Activated CD8-positive, alpha-beta memory T cell treated with anti-CD3 and anti-CD28 coated beads for 1 hour (primary cell): ENCODE measurements around the gene TMEM106C.

Experiments
- DNase-seq, 2 donors: peaks; one replicate each; pipeline ENCODE4 v3.0.0-alpha.2; 2020; ENCODE audit warnings: low read depth in 1 of 2; ENCODE audit errors: extremely low read depth in 1 of 2

Gene TMEM106C

DNA sequence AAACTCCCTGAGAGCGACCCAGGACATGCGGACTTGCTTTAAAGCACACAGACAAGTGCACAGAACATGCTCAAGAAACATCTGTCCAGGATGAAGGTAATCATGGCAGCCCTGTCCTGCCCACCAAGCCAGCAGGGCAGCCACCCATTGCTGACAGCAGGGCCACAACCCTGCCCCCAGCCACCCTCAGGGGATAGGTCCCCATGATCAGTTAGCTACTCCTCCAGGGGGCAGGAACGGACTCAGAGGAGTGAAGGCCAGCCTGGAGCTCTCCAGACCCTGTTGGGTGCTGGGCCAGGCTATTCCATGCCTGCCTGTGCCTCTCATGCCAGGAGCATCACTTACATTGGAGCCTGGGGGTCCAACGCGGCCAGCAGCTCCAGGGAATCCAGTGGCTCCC lies 15.8 kb downstream of the TMEM106C start:
- no peak for DNase-seq

DNA sequence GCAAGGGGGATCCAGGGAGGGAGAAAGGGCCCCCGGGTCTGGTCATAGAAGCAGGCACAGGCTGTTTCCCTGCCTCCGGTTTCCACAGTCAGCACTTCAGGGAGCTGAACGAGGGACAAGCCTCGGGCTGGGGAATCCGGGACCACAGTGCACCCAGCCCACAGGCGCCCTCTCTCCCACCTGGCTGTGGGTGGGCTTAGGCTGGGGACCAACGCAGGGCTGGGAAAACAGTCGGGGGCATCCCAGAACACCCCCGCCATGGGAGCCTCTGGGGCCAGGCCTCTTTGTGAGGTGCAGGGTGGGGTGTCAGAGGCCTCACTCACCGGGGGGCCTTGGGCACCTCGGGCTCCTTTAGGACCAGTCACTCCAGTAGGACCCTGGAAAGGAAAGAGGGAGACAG lies 16.3 kb downstream of the TMEM106C start:
- no peak for DNase-seq

DNA sequence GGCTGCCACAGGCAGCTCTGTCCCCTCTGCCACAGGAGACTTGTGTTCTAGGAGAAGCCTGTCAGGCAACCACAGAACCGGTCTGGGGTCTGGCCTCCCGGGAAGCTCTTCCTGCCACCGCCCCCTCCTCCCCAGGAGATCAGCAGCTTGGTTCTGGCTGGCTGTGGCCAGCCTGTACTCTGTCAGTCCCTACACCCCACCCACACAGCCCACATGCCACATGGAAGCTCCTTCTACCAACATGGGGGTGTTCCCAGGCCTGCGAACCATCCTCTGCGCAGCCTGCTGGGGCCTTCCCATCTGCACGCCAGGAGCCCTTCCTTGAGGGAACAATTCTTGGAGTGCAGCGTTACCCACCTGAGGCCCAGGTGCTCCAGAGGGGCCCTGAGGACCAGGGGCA lies 16.8 kb downstream of the TMEM106C start:
- DNase-seq, result no peak

DNA sequence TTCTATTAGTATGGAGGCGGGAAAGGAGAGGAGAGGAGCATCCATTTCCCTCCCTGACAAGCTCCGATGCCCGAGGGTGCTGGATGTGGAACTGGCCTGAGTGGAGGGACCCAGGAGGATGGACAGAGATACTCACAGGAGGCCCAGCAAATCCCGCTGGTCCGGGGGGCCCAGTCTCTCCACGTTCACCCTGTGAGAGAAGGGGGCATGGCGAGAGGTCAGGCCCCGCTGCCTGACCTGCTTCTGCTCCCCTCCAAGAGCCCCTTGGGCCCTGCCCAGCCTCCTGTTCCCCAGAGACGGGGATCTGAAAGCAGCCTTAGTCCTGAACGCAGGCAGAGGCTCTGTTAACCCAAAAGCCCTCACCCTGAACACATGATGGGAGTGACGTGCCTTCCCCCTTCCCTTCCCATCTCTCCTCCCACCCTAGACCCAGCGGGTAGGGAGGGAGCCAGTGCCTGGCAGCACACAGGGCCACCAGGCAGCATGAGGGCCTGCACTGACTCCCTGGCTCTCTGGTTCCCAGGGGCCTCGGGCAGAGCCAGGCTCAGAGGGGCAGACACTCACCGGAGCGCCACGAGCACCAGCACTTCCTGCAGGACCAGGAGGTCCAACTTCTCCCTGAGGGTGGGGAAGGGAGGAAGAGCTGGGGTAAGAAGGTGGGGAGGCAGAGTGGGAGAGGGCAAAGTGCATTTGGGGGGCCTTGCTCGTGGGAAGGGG lies 17.5 kb downstream of the TMEM106C start:
- DNase-seq, result no peak

DNA sequence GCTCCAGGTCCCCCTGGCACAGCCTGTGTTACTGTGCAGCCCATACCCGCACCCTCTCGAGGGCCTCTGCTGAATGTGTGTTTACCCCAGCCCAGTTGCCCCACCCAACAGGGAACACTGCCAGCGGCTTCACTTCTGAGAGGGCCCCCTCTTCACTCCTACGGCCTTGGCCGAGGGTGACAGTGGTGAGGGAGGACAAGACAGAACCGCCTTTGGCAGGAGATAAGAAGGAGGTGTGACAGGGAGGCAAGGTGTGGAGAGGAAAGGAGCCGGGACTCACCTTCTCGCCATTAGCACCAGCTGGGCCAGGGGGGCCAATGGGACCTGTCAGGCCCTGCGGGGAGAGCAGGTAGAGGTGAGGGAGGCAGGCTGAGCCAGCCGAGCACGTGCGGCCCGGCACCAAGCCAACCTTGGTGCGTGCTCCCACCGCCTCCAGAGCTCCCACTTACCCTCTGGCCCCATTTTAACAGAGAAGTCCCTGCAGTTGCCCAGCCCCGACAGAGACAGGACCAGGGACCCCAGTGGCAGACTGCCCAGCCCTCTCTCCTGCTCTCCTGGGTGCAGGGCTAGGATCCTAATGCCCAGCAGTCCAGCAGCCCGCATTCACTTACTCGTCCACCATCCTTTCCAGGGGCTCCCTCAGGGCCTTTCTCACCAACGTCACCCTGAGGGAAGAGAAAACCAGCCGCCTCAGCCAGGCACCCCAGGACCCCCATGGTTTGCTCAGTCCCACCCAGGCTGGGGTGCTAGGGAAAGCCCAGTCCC lies 18.3 kb downstream of the TMEM106C start:
- DNase-seq, result no peak

DNA sequence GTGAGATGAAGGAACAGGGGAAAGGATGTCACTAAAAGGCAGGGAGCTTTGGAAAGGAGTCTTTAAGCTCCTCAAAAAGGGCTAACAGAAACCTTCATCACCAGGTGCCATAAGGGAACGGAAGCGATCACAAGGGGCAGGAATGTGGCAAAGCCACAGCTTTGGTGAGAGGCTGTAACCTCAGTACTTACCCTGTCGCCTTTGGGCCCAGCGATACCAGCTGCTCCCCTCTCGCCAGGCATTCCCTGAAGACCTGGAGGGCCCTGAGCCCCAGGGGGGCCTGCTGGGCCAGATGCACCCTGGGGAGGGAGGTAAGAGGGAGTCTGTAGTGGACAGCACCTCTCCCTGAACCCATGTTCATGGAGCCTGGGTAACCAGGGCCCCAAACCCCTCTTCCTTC lies 18.9 kb downstream of the TMEM106C start:
- no peak for DNase-seq

DNA sequence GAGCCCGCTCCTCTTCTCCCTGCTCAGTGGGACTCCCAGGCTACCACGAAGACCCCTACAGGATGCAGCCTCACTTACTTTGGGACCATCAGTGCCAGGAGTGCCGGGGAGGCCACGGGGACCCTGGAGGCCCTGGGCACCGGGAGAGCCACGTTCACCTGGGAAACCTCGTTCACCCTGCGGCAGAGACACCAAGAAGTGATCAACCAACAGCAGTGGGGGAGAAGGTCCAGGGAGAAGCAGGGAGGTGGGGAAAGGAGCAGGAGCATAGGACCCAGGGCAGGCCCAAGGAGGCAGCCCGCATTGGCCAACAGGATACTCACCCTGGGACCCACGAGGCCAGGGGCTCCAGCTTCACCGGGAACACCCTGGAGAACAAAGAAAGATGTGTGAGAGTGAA lies 19.4 kb downstream of the TMEM106C start:
- no peak for DNase-seq

DNA sequence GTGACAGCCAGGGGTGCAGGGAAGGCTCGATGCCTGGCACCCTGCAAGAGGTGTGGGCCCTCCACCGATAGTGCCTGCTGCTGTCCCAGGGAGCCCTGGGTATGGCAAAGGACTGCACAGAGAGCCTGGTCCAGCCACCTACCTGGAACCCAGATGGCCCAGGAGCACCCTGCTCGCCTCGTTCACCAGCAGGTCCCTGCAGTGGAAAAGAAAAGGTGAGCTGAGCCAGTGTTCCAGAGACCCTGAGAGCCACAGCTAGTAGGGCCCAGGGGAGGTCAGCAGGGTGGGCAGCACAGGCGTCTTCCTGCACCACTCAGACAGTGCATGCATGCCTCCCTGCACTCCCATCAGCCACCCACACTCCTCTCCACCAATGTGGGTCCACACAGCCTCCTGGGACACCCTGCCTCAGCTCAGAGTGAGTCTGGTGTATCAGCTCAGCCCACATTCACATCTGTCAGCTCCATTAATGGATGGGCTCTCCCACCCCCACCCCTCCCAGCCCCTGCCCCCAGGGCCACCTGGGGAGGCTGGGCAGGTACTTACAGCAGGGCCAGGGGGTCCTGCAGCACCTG lies 20.2 kb downstream of the TMEM106C start:
- no peak for DNase-seq

DNA sequence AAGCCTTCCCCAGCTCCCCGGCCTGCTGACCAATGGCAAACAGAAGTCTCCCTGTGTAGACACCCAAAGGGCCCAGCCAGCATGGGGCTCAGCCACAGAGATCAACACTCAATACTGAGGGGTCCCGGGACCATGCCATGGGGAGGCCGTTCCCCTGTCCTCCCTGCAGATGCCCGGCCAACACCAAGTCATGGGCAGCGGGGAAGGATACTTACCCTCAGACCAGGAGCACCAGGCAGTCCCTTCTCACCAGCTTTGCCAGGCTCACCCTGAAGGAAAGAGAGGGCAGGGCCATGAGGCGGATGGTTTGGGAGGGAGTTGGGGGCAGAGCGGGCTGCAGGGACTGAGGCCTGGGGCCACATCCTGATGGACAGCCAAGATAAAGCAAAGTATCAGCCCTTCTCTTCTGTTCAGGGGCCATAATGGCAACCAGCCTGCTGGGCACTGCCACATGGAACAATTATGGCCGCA lies 21.0 kb downstream of the TMEM106C start:
- DNase-seq, result no peak

DNA sequence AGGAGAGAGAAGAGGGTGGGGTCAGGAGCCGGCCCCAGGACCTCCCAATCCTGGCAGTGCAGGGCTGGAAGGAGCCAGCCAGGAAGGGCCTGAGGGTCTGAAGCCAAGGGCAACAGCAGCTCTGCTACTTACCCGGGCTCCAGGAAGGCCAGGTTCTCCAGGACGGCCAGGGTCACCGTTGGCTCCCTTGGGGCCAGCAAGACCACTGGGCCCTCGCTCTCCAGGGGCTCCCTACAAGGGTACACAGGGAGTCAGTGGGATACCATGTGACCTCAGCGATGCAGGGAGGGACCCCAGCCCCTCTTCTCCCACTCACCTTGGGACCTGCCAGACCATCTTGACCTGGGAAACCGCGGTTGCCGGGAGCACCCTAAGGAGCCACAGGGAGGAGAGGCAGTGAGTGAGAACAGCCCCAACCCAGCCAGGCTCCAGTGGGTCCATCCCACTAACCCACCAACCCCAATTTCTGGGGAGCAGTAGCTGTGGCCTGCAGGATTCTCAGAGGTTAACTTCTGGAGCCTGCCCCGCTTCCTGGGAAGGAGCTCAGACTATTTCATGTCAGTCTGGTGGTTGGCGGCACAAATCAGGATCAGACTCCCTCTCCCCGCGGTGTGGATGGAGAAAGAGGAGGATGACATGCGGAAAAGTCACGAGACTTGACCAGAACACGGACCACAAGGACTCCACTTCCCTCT lies 22.3 kb downstream of the TMEM106C start:
- DNase-seq, result no peak

DNA sequence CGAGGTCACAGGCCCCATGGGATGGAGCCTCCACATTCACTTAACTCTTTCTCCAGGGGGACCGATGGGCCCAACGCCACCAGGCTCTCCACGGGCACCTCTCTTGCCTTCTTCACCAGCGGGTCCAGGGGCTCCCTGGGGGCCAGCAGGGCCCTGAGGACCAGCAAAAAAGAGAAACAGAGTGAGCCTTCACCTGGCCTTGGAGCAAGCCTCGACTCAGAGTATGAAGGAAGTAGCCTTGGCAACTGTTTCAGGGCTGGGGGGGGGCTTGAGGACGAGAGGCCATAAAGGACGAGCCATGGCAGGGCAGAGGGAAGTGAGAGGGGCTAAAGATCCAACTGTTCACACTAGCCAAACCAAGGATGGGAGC lies 22.9 kb downstream of the TMEM106C start:
- DNase-seq, result no peak

DNA sequence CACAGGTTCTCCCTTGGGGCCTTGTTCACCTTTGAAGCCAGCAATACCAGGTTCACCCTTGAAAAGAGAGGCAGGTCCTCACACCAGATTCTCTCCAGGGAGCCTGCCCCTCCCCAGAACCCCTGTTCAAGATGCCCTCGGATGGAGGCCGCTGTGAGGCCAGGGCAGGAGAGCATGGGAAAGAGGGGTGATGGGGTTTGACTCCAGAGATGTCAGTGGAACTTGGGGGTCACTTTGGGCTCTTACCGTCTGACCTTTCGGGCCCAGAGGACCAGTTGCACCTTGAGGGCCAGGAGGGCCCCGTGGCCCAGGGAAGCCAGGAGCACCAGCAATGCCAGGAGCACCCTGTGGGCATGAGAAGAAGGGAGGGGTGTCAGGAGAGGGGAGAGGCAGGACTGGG lies 23.4 kb downstream of the TMEM106C start:
- DNase-seq, result no peak

DNA sequence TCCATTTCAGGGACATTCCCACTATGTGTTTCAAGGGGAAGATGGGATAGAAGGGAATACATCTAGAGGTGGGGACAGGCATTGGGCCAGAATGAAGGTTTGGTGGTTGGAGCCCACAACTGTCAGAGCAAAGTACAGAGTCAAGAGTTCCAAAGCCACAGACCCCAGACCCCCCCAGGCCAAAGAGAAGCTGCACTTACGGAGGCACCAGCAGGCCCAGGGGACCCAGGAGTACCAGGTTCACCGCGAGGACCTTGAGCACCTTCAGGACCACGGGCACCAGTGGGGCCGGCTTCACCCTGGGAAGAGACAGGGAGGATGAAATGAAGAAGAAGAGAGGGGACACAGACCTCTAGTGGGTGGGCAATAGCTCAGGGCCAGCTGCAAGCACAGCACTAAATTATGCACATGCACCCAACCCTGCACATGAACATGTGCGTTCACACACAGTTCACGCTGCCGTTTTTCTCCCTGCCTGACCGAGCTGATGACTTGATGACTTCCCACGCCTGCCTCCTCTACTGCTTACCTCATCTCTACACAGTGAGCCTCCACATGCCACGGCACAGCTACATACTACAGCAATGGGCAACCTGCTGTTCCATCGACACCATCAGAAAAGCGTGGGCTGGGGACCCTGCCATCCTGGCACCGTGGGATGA lies 24.1 kb downstream of the TMEM106C start:
- no peak for DNase-seq

DNA sequence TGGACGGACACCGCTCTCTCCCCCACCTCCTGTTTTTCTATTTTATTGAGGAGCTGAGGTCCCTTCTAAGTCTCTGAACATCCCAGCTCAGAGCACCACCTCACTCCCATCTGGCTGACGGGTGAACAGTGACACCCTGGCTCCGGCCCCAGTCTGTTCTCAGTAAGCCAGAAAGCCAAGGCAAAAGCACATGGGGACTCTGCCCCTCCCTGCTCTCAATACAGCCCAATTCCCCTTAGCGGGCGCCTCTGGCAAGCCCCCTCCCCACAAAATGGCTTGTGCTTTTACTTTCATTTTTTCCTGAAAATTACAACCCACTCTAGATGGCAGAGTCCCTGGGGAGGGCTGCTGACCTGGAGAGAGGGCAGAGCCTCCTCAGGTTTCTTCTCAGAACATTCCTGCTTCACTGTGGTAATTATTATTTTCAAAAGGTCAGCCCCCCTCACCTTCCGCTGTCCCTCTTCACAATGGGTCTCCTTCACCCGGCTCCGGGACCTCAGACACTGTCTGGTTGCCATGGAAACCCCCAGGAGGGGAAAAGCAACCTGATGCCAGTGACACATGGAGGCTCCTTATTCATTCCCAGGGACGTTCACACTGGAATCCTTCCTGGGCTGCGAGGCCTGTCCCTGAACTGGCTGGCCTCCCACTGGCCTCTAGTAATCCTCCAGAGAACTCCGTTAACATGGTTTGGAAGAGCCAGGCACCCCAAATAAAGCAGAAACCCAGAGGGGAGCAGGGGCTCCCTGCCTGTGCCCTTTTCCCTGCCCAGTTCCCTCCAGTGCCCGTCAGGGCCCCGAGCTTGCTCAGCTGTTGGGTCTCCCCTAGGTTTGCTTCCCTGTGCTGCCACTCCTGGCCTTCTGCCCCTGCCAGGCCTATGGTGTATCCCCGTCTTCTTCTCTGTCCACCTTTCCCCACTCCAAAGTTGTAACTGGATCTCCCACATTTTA lies 25.0 kb downstream of the TMEM106C start:
- no peak for DNase-seq

DNA sequence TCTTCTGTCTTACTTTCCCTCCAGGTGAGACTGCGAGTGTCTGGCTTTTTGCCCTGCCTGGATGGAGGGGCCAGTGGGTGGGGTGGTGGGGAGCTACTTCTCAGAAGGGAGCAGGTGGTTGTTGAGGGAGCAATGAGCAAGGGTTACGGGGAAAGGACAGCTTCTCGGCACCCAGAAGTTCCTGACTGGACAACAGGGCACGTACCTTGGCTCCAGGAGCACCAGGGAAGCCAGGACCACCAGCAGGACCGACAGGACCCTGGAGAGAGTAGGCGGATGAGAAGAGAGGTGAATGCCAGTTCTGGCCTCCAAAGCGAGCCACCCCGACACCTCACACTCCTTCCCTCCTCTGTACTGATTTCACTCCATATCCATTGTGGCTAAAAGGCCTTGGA lies 25.6 kb downstream of the TMEM106C start:
- no peak for DNase-seq

DNA sequence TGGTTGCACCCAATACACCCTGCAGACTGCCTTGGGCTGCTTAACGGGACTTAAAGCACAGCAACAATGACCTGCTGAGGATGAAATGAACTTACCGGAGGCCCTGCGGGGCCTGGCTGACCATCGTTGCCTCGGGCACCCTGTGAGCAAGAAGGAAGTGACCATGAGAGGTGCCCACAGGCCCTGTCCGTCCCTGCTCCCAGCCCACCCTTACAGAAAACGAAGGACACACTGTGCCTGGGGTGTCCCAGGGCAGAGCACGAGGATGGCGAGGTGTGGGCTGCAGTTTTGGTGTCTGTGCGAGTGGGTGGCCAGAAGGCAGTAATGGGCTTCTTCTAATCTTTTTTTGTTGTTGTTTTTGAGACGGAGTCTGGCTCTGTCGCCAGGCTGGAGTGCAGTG lies 26.3 kb downstream of the TMEM106C start:
- no peak for DNase-seq

DNA sequence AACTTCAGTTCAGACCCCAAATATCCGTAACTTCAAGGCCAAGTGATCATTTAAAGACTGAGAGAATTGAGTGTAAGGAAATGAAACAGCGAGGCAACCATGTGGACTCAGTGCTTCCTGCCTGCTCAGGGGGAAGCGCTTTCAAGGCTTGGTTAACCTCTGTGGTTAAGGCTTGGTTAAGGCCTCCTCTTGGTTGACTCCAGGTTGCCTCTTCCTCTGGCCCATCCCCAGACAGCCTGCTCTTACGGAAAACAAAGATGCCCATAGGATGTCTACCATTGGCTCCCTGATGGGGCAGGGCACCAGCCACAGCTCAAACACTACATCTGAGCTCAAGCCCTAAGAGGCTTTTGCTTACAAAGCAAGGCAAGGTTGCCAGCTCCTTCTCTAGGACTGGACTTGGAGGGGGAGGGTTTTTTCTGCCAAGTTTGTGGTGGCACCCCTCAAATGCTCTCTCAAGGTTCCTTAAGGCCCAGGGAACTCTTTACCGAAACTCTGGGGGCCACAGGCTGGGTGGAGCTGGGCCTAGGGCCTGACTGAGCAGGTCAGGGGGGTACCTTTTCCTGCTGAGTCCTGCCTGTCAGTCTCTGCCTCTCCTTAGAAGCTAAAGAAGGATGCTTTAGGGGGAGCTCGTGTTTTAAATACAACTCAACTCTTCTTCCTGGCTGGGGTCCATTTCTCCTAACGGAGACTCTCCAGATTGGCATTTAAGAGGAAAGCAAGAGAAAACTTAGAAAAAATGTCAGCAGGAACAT lies 27.1 kb downstream of the TMEM106C start:
- DNase-seq, result no peak

DNA sequence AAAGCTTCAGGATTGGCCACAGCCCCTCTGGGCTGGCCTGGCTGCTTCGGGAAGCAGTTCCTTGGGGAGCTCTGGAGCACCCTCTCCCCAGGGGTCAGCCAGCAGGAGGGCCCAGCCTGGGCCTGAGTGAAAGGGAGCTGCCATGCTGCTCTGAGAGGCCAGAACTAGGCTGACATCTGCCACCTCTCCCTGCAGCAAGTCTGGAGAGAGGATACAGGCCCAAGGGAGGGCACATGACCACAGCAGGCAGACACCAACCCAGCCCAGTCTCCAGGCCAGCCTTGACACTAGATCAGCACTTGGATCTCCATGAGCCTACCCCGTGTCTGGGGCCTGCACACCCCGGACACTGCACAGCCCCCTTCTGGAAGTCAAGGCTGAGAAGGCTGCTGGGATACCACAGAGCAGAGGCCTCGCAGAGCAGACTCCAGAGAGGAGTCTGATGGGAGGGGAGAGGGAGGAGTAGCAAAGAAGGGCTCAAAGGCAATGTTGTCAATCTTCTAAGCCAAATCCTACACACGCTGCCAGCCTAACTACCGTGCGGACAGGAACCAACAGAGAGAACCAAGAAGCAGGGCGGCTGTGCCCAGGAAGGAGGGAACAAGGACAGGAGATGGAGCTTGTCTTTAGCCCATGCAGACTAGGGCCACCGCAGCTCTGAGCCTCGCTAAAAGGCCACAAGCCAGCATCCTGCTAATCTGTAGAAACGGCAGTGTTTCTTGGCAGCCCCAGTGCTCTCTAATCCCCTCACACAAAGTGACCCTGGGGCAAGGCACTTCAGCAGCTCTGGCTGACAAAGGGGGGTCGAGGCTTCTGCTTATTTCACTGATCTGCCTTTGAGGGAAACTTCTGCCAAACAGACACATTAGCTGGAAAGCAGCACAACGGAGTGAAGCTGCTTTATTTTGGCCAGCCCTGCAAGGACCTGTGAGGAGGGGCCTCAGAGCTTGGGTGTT lies 28.0 kb downstream of the TMEM106C start:
- DNase-seq, result no peak
